ENCODE data around the gene NOS3. TPM values are rescaled to one million over a fixed set of nuclear protein-coding genes. Genes with fewer than 3 reads are reported as not detected.

NOS3 gene
- 10.5 and 12.1 TPM in 2 replicates for total RNA-seq

DNA sequence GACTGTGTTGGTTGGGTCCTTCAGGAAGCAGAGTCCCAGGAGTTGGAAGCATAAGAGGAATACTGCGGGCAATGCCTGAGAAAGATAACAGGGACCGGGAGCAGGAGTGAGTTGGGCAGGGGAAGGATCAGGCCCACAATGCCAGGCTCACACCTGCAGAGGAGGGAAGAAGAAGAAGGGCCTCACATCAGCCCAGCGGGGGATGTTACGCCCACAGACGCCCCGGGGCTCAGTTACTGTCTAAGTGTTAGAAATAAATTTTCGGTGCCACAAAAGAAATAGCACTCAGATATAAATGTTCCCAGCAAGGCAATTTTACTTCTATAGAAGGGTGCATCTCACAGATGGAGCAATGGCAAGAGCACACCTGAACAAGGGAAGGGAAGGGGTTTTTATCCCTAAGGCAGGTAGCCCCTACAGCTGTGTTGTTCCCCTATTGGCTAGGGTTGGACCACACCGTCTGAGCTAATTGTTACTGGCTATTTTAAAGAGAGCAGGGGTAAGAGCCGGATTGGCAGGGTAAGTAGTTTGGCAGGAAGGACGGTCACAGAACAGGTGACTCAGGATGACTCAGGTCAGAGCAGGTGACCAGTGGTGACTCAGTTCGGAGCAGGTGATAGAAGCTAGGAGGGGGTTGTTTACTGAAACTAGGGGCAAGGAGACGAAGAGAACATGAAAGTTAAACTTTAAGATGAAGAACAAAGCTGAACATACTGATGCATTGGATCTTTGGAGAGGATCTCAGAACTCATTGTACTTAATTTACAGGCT lies at the start of gene NOS3:
TSS of gene NOS3 (plus strand) at position 602 of the 771 bp plus-strand sequence. CDS start 2,787 bp downstream, outside the sequence.
- intact Hi-C loops (cut with micrococcal nuclease), result no loop called here

DNA sequence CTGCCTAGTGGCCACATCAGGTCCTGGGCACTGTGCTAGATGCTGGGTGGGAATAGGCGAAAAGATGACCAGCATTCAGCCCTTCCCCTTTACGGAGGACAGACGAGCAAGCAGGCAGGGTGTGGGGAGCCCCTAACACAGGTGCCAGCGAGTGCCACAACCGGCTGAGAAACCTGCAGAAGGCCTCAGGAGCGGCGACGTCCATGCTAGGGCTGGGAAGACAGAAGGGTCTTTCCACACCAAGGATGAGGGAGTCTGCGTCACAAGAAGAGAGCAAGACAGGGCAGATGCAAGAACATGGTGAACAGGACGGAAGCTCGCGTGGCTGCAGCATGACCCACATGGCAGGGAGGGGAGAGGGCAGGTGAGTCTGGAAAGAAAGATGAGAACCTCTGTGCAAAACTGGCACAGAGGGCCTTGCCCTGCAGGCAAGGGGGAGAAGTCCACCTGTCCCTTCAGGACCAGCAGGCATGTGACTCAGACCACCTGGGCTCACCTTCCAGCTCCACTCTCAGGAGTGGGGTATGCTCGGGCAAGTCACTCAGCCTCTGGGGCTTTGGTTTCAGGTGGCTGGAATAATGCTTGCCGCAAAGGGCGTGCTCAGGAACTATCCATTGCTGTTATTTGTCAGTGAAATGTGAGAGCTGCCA lies 49.3 kb upstream of the NOS3 start:
- intact Hi-C loops (cut with micrococcal nuclease), result no loop called here

DNA sequence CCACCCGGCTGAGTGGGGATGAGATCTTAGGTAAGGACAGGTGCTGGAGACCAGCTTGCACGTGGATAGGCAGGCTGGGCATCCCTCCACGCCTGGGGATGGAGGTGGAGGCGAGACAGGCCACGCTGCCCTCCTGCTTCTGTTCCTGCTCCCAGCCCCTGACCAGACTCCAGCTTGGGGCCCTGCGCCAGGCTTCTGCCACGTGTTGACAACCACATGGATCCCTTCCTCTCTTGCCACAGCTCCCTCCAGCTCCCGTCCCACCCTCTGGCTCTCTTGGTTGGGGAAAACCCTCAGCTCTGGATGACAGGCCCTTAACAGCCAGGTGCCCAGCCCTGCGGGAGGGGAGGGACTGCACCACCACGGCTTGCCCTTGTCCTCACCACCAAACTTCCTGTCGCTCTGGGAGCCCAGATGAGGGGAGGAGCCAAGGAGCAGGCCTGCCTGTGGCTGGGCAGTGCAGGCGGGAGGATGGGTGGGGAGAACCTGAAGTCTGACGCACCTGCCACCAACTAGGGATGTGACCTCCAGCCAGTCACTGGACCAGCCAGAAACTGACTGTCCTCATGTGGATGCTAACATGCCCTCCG lies 48.7 kb upstream of the NOS3 start:
- intact Hi-C loops (cut with micrococcal nuclease), result no loop called here

DNA sequence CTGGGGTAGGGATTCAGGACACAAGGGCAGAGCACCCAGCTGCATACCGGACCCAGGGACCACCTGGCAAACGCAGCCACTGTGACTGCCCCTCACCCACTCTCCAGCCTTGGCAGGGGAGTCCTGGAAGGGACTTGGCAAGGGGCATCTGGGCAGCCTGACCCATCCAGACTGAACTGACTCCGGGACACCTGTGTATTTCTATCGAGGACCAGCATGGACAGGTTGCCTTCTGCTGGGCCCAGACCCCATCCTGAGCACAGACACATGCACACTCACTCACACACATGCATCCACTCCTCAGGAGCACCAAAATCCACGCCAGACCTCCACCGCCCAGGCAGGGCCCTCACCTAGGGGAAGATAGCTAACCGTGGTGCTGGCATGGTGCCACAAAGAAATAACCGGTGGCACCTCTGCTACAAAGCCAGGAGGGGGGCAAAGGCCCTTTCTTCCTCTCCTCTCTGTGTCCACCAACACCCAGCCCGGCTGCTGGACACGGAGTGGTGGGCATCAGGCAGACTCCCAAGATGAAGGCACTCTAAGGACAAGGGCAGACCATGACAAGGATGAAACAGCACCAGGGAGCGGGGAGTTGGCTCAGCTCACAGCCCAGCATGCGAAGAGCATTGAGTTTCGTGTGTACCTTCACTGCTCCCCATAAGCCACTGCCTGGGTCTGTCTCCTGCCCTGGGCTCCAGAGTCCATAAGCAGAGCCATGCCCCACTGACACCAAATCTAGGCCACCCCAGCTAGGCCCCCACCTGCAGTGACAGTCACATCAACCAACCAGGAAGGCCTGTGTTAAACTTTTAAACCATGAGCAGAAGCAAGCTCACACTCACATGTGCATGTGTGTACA lies 48.0 kb upstream of the NOS3 start:
- intact Hi-C loops (cut with micrococcal nuclease), result no loop called here

DNA sequence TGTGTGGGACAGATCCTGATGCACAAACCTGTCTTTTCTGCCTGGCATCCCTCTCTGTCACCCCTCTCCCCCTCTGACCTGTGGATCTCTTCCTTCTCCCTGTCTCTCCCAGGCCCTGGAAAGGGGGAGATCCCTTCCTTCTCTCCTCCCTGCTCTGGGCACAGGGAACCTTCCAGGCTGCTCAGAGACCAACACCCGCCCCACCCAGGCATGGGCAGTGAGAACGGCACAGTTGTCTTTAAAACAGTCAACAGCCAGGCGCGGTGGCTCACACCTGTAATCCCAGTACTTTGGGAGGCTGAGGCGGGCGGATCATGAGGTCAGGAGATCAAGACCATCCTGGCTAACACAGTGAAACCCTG lies 47.4 kb upstream of the NOS3 start:
- intact Hi-C loops (cut with micrococcal nuclease), result no loop called here

DNA sequence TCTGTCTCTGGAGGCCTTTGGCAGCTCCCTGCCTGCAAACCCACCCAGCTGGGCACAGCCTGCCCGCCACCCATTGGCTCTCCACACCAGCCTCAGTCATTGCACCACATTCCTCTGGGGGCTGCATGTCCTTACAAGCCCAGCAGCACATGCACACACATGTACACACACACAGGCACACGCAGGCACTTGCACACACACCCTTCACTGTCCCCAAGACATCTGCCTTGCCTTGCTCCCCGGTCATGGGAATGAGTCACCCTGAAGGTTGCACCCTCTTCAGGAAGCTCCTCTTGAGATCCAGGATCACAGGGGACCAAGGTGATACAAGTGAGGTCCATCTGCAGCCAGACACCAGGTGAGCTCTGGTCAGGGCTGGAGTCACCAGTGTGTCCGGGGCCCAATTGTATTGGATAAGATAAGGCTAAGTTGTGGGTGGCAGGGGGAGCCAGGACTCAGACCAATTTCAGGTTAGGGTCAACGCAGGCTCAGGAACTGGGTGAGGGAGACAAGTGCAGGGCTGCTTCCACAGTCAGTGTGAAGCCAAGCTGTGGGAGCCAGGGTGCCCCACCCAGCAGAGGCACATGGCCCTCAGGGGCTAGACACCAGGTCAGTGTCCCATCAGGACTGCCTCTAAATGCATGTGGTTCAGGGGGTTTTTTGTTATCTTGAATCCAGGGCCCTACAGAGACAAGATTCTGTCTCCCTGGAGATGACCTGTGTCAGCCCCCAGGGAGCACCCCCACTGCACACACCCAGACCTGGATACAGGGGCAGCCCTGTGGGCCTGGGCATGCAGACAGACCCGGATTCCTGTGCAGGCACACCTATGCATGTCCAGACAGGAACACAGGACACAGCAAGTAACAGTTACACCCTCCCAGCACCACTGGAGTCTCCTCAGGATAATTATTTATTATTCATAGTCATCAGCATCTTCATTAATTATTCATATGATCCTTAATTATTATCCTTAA lies 46.5 kb upstream of the NOS3 start:
- intact Hi-C loops (cut with micrococcal nuclease), result no loop called here

DNA sequence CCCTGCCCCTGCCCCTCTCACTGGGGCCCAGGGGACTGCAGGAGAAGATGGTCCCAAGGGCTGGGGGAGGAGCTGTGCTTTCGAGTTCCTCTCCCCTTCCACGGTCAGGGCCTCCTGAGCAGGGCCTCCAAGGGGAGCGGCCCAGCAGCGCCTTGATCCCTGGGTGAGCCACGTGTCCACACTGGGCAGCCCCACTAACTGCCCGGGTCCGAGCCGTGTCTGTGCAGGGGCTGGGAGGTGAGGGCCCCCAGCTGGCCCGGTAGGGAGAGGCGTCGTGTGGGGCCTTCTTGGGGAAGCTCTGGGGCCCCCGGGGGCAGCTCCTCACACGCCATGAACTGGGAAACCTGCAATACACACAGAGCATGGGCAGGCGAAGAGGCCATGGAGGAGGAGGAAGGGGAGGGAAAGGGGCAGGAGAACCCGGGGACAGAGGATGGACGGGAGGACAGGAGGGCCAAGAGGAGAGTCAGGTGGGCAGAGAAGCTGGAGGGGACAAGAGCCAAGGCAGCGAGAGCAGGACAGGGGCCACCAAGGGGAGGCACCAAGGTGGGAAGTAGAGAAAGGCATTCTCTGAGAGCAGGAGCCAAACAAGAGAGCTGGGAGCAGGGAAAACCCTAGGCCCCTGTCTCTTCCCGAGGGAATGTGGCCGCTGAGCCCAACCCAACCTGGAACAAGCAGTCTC lies 45.5 kb upstream of the NOS3 start:
- intact Hi-C loops (cut with micrococcal nuclease), result no loop called here

DNA sequence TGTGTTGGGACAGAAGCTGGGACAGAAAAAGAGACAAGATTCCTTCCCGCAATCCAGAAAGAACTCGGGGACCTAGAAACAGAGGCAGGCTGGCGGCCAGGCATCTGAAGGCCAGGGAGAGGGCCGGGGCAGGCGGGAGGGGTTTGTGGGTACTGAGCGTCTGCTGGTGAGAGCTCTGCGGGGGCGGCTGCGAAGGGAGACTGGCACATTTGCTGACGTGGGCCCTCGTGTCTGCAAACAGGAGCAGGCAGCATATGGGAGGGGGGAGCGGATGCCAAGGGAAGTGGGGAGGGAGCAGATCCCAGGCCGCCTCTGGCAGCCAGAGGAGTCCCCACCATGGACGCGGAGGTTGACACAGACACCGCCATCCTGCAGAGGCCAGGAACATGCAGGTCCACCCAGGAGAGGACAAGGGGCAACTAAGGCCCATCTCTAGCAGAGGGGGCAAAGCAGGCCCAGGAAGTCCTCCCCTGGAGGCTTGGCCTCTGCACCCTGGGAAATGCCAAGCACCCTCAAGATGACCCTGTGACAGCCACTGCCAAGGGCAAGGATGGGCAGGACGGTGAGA lies 44.9 kb upstream of the NOS3 start:
- intact Hi-C loops (cut with micrococcal nuclease), result no loop called here

DNA sequence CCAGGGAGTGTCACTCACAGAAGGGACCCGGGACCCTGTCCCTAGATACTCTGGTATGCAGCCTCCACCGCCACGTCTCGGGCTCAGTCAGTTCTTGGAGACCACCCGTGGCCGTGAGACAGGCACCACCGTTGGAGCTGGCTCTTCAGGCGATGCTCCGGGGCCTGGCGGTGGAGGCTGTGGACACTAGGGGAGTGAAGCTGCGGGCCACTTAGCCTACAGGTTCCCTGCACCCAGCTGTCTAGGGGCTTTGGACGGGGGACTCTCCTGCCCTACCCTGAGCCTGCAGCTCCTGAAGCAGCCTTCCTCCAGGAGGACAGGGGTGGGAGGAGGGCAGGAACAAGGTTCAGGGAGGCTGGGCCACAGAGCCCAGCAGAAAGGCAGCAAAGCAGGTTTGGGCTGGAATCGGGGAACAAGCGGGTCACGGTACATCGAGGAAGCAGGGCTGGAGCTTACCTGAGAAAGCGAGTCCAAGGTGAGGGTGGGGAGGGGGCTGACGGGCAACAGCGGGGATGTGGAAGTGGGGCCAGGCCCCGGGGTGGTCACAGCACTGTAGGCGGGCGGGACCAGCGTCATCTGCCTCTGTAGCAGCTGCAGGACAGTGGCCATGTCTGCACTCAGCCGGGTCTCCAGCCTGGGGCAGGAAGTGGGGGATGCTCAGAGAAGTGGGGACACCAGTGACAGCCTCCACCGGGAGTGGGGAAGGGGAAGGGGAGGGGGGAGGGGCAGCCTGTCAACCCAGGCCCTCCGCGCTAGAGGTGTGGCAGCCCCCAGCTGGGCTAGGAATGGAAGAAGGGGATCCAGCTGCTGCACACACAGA lies 44.2 kb upstream of the NOS3 start:
- intact Hi-C loops (cut with micrococcal nuclease), result no loop called here

DNA sequence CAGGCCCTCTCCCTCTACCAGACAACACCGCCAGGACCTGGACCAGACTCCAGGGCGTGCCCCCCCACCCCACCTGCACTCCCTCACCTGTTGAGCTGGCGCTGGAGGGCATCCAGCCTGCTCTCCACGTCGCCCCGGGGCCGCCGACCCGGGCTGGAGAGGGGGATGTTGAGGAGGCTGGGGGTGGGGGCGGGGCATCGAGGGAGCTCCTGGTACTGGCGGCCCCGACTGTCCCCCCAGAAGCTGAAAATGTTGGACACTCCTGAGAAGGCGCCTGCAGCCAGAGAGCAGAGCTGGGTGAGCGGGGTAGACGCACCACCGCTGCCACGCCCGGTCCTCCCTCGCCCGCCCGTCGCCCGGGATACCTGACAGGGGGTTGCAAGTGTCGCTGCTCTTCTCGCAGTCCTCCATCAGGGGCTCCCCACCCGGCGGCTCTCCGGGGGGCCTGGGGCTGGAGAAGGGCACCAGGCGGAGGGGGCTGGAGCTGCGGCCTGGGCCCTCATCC lies 43.5 kb upstream of the NOS3 start:
- intact Hi-C loops (cut with micrococcal nuclease), result no loop called here

DNA sequence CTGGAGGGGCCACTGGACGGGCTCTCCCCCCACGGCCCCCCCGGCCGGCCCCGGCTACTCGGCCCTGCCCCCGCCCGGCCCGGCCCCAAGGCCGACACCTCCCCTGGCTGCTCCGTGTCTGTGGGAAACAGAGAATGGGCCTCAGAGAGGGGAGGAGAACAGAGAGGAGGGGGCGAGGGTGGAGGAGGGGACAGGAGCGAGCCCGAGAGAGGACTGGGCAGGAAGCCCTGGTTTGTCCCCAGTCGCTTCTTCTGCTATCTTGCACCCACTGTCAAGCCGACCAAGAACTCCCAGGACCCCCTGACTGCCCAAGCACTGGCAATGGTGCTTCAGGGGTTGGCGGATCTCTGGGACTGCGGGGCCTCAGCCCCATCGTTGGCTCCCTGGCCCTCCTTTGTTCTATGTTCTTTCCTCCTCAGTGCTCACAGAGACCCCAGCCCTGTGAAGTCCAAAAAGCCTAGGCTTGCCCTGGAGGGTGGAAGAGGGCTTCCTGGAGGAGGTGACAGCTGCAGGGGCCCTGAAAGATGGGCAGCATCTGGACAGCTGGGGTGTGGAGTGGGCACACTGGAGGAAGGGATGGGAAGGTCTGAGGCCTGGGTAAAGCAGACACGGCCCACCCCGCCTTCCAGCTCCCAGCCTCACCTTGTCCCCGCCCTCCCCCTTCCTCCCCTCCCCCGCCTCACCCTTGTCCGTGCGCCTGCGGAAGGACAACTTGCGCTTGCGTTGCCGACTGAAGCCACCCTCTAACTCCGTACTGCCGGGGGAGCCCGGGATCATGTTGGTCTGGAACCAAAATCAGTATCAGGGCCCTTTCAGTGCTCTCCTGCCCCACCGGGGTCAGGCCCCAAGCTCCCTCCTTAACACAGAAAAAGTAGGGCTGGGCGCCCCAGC lies 42.8 kb upstream of the NOS3 start:
- intact Hi-C loops (cut with micrococcal nuclease), result no loop called here

DNA sequence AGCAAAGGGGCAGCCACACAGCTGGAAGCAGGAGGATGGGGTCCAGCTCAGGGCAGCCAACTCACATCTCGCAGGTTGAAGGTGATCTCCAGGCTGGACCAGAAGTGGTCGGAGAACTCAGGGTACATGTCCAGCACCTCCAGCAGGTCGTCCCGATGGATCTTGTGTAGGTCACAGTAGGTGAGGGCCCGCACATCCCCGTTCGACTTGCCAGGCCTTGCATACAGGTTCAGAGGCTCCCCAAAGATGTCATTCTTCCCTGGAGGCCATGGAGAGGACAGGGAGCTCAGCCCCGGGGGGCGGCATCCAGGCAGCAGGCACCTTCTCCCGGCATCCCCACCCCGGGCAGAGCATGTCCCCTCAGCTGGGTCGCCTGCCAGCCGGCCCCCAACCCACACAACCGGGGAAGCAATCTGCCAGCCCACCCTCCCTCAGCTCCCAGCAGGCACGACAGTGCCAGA lies 42.0 kb upstream of the NOS3 start:
- intact Hi-C loops (cut with micrococcal nuclease), result no loop called here

DNA sequence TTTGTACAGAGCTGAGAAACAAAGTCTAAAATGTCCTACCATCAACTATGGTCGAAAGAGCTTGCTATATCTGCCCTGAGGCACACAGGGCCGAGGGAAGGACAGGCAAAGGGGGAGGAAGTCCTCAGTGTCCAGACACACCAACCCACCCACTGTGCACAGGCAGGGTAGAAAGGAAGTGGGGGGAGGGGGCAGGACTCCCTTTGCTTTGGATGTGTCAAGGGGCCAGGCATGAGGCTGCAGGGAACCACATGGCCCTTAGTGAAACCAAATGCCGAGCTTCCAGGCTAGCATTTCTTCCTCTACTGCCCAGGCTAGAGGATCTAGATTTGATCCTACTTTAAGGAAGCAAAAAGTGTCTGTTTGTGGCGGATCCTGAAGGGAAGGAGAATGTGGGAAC lies 41.3 kb upstream of the NOS3 start:
- intact Hi-C loops (cut with micrococcal nuclease), result no loop called here

DNA sequence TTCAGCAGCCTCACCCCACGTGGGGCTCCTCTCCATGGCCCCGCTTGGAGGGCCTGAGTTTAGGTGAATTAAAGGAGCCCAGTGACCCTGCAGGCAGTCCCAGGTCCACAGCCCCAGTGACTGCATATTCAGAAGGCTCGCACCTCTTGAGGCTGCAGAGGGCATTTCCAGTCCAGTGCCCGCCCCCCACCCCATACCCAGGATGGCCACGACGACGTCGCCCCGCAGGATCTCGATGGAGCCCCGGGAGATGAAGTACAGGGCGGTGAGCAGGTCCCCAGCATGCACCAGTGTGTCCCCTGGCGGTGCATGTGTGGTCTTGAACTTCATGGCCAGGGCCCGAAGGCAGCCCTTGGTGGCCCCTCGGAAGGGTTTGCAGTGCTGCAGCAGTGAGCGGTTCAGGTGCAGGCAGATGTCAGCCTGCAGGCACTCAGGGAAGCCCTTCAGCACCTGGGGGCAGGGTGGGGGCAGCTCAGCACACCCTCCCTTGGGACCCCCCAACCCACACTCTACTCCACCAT lies 40.8 kb upstream of the NOS3 start:
- intact Hi-C loops (cut with micrococcal nuclease), result no loop called here

DNA sequence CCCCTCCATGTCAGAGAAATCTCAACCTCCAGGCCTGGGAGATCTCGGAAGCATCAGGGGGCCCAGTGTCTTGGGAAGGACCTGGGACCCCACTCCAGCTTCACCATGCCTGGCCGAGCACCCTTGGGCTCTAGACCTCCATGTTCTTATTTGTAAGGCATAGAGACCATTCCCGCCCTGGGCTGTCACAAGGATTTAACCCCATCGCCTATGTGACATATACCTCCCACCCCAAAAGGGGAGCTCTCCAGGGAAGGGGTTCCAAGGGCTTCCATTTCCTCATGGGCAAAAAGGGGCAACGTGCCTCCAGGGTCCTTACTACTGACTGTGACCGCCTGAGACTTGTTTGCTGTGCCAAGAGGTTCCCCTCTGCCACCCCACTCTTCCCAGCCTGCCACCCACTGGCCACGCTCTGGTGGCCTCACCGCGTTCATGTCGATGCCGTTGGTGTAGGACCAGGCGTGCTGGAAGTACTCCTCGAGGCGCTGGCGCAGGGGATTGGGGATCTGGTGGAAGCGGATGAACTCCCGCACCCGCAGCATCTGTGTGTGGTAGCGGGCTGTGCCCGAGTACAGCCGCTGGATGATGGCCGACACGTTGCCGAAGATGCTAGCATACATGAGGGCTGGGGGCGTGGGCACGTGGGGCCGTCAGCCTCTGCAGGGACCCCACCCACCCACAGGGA lies 40.2 kb upstream of the NOS3 start:
- intact Hi-C loops (cut with micrococcal nuclease), result no loop called here

DNA sequence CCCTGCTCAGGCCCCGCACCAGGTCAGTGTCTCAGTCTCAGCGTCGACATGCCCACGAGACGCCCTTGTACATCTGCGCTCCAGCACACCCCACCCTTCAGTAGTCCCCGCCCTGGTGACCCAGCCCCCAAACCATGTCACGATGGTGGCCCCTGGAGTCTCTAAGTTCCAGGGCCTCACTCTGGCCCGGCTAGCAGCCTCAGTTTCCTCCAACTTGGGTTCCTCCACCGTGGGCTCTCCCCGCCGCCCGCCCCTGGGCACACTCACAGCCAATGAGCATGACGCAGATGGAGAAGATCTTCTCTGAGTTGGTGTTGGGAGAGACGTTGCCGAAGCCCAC lies 39.7 kb upstream of the NOS3 start:
- intact Hi-C loops (cut with micrococcal nuclease), result no loop called here

DNA sequence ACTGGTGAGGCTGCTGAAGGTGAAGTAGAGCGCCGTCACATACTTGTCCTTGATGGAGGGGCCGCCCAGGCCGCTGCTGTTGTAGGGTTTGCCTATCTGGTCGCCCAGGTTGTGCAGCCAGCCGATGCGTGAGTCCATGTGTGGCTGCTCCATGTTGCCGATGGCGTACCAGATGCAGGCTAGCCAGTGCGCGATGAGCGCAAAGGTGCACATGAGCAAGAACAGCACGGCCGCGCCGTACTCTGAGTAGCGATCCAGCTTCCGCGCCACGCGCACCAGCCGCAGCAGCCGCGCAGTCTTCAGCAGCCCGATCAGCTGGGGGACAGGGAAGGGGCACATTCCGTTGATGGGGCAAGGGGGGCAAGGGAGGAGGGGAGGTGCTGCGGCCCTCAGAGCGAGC lies 39.3 kb upstream of the NOS3 start:
- intact Hi-C loops (cut with micrococcal nuclease), result no loop called here
